AG09319 (cell line): Measurements from ENCODE around the gene PDE8B.

Experiments used
- DNase-seq: peaks from one replicate; pipeline ENCODE4 v3.0.0-alpha.2; 2010; ENCODE audit warnings: low read depth; ENCODE audit errors: extremely low read depth
- CTCF ChIP-seq: IDR thresholded peaks from 2 replicates; pipeline ENCODE4 v1.5.1; 2011; ENCODE audit warnings: low read depth, mild to moderate bottlenecking, inconsistent platforms, low read length, moderate library complexity

Gene PDE8B

GRCh38 chr5:77360381-77360780 is 149.9 kb downstream of the PDE8B start:
- no peak for TF ChIP-seq CTCF
- DNase-seq = no peak

GRCh38 chr5:77360973-77361372 is 150.5 kb downstream of the PDE8B start:
- no peak for DNase-seq
- no peak for TF ChIP-seq CTCF

- TF ChIP-seq CTCF = no peak
- no peak for DNase-seq
Observed at GRCh38 chr5:77366717-77367500, 156.4 kb downstream of the PDE8B start.

GRCh38 chr5:77367741-77368140 is 157.3 kb downstream of the PDE8B start:
- no peak for TF ChIP-seq CTCF
- no peak for DNase-seq

- TF ChIP-seq CTCF = no peak
- DNase-seq = no peak
Observed at GRCh38 chr5:77368367-77368766, 157.9 kb downstream of the PDE8B start.

GRCh38 chr5:77369566-77369965 is 159.1 kb downstream of the PDE8B start:
- DNase-seq = no peak
- no peak for TF ChIP-seq CTCF

- no peak for TF ChIP-seq CTCF
- no peak for DNase-seq
Observed at GRCh38 chr5:77374686-77375085, 164.2 kb downstream of the PDE8B start.
